HG03039 (cell line): ENCODE data around the gene MSH6.
"Not testable (repeated sequence)": the region's sequence is repeated elsewhere in the genome, so short reads cannot be mapped to it uniquely, and the experiment has no call there.

Experiments used
- ATAC-seq: cut with Tn5 transposase; IDR thresholded peaks from one replicate; pipeline ENCODE4 v1.9.1; 2021; ENCODE audit warnings: mild to moderate bottlenecking, moderate library complexity; ENCODE audit not compliant: unreplicated experiment

The MSH6 gene

DNA sequence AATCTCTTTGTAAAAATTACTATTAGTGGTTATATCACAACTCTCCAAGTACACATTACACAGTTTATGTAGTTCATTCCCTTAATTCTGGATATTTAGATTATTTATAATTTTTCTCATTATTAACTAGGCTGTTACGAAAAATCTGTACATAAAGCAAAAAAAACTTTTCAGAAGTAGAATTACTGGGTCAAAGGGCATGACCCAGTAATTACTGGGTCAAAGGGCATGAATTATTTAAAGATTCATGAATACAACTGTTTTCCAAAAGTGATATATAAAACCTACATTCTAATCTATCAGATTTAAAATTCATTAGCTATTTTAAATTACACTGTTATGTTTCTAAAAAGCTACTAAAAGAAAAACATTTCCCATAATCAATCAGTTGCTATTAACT lies 55.3 kb downstream of the MSH6 start:
- ATAC-seq = no peak

DNA sequence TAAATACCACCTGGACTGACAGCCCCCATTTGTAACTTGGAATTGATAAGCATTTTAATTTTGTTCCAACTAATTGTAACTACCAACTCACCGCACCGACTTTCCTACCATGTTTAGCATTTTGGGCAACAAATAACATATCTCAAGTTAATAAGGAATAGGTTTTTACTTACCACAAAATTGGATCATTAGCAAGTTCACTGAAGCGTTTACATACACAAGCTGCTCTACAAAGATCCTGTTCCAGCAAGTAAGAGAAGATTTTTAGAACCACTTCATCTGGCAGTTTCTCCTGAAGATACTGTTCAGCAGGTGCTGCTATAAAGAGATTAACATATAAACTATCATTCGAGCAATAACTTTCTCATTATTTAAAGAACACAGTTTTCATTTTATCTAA lies 55.7 kb downstream of the MSH6 start:
- ATAC-seq = no peak

DNA sequence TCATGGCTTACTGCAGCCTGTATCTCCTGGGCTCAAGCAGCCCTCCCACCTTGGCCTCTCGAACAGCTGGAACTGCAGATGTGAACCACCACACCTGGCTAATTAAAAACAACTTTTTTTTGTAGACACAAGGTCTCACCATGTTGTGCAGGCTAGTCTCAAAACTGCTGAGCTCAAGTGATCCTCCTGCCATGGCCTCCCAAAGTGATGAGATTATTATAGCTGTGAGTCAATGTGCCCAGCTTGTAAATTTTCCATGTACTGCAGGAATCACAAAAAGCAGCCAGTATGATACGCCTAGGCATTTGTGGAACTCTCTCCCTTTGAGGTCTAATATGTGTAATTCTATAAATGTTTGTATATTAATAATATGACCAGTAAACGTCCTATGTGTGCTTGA lies 59.9 kb downstream of the MSH6 start:
- no peak for ATAC-seq

DNA sequence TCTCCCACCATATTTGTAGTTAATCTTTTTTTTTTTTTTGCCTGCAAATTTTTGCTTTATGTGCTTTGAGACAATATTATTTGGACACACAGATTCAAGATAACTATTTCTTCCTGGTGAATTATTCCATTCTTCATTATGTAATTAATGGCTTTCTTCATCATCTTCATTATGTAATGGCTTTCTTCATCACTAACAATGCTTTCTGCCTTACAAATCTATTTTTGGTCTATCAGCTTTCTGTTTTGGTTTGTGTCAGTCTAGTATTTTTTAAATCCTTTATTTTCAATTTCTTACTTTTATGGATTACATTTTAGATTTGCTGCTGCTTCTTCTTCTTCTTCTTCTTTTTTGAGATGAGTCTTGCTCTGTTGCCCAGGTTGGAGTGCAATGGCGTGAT lies 60.5 kb downstream of the MSH6 start:
- no peak for ATAC-seq

DNA sequence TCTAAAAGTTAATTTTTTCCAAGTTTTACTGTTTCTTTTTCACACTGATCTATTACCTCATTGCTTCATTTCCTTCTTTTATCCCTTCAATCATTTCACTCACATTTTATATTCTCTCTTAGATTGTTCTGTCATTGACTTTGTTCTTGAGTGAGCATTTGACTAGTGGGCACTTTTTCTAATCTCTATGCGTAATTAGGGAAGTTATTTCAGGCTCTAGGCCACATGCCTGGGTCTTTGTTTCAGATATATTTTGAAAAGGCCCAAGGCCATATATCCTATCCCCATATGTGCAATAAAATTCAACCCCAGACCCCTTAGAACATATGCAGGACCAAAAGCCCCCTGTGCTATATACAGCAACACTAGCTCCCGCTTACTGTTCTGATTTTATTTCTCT lies 61.2 kb downstream of the MSH6 start:
- ATAC-seq = no peak

DNA sequence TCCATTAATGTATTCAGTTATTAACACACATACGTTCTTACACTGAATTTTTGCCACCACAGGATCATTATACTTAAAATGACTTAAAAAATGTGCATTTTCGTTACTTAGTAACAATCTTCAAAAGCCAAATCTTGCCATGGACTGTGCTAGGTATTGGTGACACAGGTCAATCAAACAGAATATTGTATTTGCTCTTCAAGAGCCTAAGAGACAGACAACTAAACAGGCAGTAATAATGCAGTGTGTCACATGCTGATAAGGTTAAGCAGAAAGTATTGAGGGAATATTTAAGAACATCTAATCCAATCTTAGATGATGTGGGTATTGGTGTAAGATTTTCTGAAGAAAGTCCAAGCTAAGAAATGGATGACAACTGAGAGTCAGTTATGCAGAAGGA lies 66.4 kb downstream of the MSH6 start:
- ATAC-seq = no peak

DNA sequence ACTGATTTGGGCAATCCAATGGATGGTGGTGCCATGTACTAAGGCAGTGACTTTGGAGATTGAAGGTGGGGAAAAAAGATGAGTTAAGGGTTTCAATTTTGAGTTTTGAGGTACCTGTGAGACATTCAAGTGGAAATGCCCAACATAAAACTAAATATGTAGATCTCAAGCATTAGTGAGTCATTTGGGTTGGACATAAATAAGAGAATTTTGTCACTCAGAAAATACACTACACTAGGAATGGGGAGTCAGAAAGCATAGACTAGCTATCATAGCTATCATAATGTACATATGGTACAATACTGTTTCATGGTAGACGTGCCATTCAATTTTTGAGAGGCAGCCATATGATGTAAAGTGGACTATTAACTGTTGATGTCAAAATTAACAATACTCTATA lies 67.3 kb downstream of the MSH6 start:
- ATAC-seq = no peak

DNA sequence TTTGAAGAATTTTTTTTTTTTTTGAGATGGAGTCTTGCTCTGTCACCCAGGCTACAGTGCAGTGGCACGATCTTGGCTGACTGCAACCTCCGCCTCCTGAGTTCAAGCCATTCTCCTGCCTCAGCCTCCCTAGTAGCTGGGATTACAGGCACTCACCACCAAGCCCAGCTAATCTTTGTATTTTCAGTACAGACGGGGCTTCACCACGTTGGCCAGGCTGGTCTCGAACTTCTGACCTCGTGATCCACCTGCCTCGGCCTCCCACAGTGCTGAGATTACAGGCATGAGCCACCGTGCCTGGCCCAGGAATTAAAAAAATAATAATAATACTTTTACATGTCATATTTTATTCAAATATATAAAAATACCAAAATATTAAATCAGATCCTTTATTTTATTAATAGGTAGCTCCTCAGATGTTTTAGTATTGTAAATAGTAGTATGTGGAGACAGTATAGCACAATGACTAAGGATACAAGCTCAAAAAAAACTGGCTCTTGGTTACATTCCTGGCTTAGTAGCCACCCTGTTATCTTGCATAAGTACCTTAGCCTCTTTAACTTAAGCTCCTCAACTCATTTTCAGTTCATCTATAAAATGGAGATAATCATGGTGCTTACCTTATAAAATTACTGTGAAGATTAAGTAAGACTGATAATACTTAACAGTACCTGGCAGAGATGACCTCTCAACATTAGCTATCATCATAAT lies 70.3 kb downstream of the MSH6 start:
- not testable (repeated sequence) for ATAC-seq
